ENCODE data around the gene ADSL.

GRCh38 chr22:40310081-40310767, 36.1 kb upstream of the ADSL start:
- TF ChIP-seq, protein P1, sequence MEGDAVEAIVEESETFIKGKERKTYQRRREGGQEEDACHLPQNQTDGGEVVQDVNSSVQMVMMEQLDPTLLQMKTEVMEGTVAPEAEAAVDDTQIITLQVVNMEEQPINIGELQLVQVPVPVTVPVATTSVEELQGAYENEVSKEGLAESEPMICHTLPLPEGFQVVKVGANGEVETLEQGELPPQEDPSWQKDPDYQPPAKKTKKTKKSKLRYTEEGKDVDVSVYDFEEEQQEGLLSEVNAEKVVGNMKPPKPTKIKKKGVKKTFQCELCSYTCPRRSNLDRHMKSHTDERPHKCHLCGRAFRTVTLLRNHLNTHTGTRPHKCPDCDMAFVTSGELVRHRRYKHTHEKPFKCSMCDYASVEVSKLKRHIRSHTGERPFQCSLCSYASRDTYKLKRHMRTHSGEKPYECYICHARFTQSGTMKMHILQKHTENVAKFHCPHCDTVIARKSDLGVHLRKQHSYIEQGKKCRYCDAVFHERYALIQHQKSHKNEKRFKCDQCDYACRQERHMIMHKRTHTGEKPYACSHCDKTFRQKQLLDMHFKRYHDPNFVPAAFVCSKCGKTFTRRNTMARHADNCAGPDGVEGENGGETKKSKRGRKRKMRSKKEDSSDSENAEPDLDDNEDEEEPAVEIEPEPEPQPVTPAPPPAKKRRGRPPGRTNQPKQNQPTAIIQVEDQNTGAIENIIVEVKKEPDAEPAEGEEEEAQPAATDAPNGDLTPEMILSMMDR (IDR thresholded peaks at IDR 0.05; ENCODE audit: low read depth, low read length) = no peak
- no peak for TF ChIP-seq EZH2phosphoT487 (IDR thresholded peaks at IDR 0.05; ENCODE audit: low read depth)
